GM13976 (cell line): Measurements from ENCODE around the gene FREM2.

Source experiments
- DNase-seq: peaks from one replicate; pipeline ENCODE4 v3.0.0; 2012; ENCODE audit warnings: low spot score
- CTCF ChIP-seq: IDR thresholded peaks from 2 replicates; pipeline ENCODE4 v1.5.1; 2012; ENCODE audit warnings: borderline replicate concordance, mild to moderate bottlenecking; ENCODE audit not compliant: insufficient read depth; ENCODE audit errors: extremely low read depth, missing control alignments, control extremely low read depth
- in situ Hi-C: fragments of 300-500 bp; cut with MboI; formaldehyde crosslinking; loops from one replicate; pipeline ENCODE4 v1.12.0; 2022; ENCODE audit warnings: low sequenced_read_pairs, mixed read lengths, inconsistent platforms; ENCODE audit not compliant: unreplicated experiment

The FREM2 gene

GRCh38 chr13:38777347-38778119, 90.7 kb downstream of the FREM2 start:
- DNase-seq: no peak
- in situ Hi-C loops: no loop called here
- no peak for TF ChIP-seq CTCF

- DNase-seq: no peak
Measured at GRCh38 chr13:38781539-38781938, 94.7 kb downstream of the FREM2 start.

DNA sequence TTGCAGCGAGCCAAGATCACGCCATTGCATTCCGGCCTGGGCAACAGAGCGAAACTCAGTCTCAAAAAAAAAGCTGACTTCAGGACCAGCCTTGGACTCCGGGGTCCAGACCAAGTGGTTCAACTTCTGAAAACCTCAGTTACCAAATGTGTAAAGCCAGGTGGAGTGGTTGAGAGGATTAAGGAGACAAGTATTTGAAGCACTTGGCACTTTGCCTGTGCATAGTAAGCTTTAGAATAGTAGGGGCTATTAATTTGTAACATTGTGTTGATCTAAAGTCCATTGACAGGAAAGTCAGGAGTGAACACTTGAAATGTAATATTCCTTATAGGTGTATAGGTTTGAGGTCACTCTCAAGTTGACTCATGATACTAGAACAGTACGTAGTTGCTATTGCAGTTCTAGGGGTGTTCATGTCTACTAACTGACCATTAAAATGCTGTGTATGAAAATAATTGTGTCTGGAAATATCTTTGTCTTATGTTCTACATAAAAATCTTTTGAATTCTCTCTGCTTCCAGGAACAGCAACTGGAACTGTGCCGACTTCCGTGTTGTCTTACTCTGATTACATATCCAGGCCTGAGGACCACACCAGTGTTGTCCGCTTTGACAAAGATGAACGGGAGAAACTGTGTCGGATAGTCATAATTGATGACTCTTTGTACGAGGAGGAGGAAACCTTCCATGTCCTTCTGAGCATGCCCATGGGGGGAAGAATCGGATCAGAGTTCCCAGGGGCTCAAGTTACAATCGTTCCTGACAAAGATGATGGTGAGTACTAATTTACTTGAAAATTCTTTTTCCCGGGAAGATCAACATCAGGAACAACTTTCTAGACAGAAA, 97.4 kb downstream of the FREM2 start:
- DNase-seq: no peak

More at GRCh38 chr13:38781539-38781938, 94.7 kb downstream of the FREM2 start:
- in situ Hi-C loops: no loop called here
- TF ChIP-seq CTCF: no peak

DNA sequence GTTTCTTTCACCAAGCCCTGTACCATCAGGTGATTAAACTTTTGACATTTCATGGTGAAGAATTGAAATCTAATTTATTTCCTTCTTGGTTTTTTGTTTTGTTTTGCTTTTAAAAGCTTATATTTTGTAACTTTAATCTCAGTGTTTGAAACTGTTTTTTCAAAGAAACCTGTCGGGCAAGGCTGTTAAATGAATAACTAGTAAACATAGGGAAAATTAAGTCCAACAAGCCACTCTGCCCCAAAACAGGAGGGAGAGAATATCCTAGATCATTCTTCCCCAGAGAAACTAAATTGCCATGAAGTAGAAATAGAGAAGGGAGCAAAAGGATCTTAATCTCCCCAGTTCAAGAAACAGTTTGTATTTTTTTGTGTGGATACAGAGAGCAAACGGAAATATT, 98.2 kb downstream of the FREM2 start:
- no peak for DNase-seq
- in situ Hi-C loops: no loop called here
- no peak for TF ChIP-seq CTCF

More for the DNA sequence above, 97.4 kb downstream of the FREM2 start:
- TF ChIP-seq CTCF: no peak
- in situ Hi-C loops: no loop called here

DNA sequence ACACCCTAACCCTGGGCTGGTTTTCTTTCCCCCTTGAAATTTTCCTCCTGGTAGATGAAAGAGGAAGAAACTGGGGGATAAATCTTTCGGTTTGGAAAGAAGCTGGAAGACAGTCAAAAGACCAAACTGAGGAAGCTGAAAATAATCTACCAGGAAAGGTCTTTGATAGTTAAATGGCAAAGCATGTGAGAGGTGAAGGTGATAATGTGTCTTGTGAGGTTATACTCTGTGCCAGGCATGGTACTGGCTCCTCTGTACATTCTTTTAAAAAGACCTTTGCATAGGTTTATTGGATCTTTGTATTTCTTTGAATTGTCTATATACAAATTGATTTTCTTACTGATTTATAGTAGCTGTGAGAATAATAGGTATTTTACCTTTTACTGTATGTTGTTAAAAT, 98.6 kb downstream of the FREM2 start:
- no peak for TF ChIP-seq CTCF
- DNase-seq: no peak
- in situ Hi-C loops: no loop called here

- in situ Hi-C loops: no loop called here
- no peak for DNase-seq
- TF ChIP-seq CTCF: no peak
Measured at GRCh38 chr13:38787550-38787949, 100.7 kb downstream of the FREM2 start.
